HG03571 (cell line): ENCODE data around the gene GASK1B.

Experiments
- ATAC-seq: cut with Tn5 transposase; IDR thresholded peaks from one replicate; pipeline ENCODE4 v1.9.1; 2021; ENCODE audit not compliant: unreplicated experiment

GASK1B gene

DNA sequence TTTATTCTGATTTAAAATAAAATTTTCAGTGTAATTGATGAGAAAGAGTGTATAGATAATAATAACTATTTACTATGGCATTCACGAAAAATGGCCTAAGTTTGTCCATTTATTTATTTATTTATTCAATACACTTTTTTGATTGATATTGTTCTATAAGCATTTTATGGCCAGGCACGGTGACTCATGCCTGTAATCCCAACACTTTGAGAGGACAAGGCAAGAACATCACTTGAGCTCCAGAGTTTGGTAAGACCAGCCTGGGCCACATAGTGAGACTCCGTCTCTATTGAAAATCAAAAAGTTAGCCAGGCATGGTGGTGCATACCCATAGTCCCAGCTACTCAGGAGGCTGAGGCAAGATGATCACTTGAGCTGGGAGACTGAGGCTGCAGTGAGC lies 25.7 kb downstream of the GASK1B start:
- no peak for ATAC-seq

DNA sequence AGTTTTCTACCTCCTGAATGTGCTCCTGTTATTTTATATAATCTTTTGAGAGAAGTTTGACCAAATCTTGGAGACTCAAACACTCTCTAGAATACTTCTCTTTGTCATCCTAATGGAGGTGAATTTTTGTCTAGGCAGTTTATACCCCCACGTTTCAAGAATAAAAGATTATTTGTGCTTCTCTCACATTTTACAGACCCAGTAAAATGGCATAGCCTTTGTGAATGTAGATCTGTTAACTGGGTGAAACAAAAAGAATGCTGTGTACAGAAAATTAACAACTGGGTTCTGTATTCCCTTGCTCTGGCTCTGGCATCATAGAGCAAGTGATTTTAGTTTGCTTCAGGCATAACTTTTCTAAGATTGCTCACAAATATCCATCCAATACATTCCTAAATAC lies 26.1 kb downstream of the GASK1B start:
- ATAC-seq = no peak

DNA sequence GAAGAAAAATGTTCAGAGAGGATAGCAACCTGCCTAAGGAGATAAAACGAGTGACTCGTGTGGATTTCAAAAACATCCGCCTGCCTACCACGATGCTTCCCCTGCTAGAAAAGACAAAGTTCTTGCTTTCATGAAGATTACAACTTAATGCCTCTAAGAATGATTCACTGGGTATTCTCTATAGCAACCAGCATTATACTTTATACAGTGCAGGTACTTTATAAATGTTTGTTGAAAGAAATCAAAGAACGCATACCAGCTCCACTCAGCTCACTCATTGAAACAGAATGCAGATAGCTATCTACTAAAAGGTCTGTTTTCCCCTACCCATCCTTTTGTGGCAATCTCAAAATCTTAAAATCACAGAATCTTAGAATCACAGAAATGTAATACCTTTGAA lies 33.7 kb downstream of the GASK1B start:
- ATAC-seq = no peak

DNA sequence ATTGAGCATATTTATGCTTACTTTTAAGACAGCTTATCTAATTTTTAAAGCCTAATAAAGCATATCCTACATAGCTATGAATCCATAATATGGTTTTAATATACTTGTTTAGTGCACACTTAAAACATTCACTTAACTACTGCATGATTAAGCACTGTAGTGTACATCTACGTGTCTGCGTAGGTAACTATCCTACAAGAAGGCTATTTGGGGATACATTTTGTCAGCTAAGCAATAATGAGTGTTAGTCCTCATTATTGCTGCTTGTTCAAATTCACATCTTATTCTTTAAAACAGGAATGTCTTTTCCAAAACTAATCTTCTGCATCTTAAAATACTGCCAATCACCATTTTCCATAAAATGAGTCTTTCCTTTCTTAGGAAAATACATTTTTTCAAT lies 38.6 kb downstream of the GASK1B start:
- ATAC-seq = no peak

DNA sequence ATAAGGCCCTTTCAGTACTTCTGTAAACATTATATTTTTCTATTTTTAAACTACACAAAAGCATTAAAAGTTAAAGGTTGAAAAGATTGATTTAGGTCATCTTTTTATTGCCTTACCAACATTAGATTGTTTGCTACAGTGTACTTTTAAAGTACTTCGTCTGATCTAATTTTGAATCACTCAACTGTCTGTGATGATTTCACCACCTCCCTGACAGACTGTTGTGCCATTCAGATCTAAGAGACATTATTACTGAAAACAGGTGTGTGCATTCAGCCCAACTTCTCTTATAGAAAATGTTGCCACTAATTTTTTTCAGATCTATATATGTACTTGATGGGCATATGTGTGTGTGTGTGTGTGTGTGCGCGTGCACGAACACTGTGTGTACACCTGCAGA lies 39.3 kb downstream of the GASK1B start:
- no peak for ATAC-seq

DNA sequence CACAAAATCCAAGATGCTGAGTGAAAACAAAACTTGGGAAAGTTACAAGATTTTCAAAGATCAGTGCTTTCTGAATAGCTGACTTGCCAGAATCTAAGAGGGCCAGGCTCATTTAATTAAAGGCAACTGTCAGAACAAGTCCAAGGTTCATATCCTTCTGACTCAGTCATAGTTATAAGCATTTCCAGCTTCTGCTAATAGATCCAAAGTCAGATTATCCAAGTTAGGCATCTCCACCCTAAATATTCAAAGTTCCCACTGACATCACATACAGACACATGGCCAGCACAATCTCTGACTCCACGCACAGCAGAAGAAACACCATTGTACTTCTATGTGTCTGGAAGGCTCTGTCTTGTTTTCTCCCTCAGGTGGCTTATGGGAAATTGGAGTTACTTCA lies 41.8 kb downstream of the GASK1B start:
- no peak for ATAC-seq

DNA sequence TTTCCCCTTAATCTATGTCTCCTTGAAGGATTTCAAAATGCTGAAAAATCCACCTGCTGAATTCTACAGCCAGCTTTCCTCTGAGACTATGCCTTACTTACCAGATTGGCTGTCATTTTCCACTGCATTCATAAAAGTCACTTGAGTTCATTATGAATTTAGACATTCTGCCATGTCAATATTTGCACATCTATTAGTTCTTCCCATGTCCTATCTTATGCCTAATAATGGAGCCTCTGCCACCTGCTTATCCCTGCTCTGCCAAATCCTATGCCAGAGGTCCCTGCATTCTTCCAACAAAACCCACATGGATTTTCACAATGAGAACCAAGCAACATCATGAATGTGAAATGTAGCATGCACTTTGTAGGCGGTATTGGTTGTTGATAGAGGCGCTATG lies 42.6 kb downstream of the GASK1B start:
- ATAC-seq = no peak

DNA sequence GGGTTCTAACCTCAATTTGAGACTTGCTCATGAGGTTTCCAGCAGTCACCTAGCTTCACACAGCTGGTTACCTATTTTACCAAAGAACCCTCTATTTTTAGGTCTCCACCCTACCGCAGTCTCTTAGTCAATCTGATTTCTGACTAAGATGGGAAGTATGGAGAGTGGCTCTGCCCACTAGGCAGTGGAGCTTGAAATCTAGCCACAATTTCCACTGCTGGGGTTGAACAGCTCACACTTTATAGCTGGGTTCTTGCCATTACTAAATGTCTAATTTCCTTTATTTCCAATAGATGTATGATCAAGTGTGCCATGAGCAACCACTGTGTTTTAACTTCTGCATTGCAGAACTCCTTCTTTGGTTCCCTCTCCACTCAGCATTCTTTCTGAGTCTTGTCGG lies 43.1 kb downstream of the GASK1B start:
- ATAC-seq = peak; percentile 95

DNA sequence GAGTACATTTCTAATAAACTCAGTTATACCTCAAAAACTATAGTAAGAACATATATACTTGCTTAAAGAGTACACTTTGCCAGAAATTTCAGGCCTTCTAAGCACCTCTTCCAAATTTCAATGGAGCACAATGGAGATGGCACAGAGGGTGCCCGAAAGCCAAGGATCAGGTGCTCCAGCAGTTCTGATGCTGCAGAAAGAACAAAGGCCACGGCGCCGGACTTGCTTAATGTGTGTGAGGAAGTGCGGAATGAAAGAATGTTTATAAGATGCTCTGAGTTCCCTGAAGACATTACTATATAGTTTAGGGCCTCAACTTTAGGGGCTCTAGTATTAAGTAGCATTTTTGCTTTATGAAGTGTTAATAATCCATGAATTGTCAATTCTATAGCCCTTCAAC lies 44.3 kb downstream of the GASK1B start:
- no peak for ATAC-seq

DNA sequence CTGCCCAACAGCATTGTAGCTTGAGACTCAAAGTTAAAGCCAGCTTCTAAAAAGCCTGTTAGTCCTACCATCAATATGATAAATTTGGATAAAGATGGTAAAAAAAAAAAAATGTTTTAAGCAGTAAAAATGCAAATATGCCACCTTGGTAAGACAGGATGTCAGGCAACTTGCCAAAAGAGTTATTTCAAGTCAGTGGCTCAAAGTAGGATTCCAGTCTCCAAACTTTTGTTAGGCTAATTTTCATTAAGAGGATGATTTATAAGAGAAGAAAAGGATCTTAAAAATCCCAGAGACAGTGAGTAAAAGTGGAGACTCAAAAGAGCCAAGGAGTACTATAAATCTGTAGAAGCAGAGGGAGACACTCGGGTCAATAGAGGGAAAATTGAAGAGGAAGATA lies 47.5 kb downstream of the GASK1B start:
- ATAC-seq = no peak
